ENCODE measurements around the gene PRPF6.
"Not testable (repeated sequence)": the region's sequence is repeated elsewhere in the genome, so short reads cannot be mapped to it uniquely, and the experiment has no call there.

Gene PRPF6

GRCh38 chr20:63945921-63946920 is 34.7 kb upstream of the PRPF6 start:
- no peak for DNase-seq

DNA sequence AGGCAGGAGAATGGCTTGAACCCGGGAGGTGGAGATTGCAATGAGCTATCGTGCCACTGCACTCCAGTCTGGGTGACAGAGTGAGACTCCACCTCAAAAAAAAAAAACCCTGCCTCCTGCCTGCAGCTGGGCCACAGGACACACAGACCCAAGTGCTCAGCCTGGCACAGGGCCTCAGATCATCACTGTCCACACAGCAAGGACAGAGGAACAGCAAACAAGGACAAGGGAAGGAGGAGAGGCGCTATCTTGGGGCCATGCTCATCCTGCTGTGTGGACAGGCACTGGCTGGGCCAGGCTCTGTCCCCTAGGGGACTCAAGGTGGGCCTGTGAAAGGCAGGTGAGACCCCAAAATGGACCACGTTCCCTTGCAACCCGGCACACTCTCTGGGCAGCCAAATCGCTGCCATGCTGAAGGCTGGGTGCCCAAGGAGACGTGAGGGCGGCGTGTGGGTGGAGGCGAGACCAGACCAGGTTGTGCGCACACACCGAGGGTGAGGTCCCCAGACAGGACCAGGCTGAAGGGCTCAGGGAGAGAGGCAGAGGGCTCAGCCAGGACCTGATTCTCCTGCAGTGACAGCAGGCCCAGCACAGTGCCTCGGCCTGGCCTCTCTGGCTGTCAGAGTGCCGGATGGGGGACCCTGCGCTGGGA is 33.8 kb upstream of the PRPF6 start:
- no peak for DNase-seq

DNA sequence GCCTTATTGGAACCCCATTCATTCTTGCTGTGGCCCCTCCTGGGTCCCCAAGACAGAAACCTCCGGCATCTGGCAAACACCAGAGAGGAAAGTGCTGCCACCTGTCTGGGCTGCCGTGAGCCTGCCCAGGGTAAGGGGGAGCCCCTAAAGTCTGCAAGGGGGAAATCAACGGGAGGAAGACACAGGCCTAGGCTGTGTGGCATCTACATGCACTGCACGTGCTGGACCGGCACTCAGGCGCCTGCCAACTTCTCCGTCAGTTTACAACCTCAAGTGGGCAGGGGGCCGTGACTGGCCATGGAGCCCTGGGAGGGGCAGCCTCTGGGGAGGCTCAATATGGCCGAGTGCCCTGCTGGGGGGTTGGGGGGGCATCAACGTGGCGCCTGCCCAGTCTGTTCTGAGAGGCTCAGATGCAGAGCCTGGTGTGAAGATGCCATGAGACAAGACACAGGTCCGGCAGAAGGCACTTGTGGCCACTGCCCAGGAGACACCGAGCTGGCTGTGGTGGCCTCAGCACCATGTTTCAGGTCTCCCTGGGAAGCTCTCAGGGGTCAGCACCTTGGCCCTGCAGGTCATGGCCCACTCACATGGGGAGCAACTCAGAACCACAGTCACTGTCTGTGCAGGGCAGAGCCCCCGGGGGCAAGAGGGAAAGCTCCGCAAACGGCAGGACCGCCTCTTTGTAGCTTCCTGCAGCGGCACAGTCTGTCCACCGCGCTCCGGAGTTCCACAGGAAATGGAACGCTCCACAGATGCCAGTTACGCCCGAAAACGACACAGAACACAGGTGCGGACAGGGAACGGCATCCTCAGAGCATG is 33.1 kb upstream of the PRPF6 start:
- DNase-seq: no peak

DNA sequence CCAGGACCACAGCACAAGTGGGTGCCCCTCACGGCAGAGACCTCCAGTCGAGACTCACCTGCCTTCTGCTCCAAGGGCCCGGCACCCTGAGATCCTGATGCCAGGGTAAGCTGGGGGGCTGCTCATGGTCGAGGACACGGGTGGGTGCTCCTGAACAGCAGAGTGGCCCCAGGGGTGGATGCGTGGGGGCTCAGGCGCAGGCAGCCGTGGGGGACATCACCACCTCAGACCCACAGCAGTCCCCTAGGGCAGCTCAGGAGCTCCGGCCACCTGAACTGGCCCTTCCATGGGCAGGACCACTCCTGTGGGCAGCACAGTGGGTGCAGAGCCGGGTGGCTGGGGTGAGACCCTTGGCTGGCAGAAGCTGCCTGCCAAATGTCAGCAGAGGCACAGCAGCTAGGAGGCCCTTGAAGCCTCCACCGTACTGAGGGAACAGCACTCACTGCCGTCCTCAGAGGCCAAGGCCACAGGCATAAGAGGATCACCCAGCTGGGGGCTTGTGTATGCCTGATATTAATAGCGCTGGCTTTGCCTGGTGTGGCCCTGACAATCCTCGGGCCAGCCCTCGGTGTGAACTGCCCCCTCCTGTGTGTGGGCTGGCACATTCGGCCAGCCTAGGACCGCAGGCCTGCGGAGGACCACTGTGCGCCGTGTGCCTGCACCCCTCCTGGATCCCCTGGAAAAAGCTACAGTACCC is 30.1 kb upstream of the PRPF6 start:
- no peak for DNase-seq

- no peak for DNase-seq
Measured at GRCh38 chr20:63951398-63952209, 29.3 kb upstream of the PRPF6 start.

DNA sequence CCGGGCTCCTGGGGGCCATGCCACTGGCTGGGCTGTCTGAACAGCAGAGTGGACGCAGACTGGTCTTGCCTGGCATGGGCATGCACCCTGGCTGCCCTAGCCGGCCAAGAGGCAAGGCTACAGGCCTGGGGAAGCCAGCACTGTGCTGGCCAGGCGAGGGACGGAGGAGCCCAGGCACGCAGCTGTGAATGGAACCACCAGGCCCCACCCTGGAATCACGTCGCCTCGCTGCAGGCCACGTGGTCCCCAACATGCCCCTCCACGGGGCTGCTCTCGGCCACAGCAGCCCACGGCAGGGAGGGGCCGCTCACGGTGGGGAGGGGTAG is 28.8 kb upstream of the PRPF6 start:
- DNase-seq: no peak

DNA sequence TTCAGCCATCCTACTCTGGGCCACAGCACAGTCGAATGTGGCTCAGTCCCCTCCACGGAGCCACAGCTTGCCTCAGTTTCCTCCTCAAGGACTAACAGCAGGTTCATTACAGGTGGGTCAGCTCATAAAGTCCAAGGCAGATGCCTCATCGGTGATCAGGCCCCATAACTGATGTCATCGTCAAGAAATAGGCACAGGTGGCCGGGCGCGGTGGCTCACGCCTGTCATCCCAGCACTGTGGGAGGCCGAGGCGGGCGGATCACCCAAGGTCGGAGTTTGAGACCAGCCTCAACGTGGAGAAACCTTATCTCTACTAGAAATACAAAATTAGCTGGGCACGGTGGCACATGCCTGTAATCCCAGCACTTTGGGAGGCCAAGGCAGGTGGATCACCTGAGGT is 28.2 kb upstream of the PRPF6 start:
- no peak for DNase-seq

- no peak for DNase-seq
Measured at GRCh38 chr20:63953764-63954429, 27.0 kb upstream of the PRPF6 start.

- no peak for DNase-seq
Measured at GRCh38 chr20:63955281-63955826, 25.6 kb upstream of the PRPF6 start.

DNA sequence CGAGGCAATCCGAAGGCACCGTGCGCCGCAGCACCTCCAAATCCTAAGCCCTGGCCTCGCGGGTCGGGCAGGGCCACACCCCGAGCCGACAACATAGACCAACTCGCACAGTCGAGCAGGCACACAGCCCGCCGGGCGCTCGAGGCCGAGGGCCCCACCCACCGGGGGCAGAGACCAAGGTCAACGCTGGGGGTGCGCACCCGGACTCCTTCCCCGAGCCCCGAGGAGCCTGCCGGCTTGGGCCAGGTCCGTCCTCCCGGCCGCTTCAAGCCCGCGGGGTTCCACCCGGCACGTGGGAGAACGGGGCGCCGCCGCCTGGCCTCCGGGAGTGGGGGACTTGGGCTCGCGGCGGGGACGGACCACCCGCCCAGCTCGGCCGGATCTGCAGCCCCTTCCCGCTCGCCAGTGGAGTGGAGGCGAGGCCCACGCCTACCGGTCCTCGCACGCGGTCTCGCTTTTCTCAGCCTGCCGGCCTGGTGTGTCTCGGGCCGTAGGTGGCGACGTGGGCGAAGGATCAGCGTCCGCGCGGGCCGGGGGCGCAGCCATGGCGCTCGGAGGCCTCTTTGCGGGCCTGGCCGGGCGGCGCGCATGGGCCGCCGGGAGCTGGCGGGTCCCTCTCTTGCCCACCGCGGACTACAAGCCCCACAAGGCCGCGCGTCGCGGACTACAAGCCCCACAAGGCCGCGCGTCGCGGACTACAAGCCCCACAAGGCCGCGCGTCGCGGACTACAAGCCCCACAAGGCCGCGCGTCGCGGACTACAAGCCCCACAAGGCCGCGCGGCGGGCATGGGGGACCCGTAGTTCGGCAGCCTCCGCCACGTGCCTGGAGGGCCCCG is 24.9 kb upstream of the PRPF6 start, which contains the start of gene UCKL1:
Gene UCKL1 (minus strand): TSS at position 590 of the 837 bp plus-strand sequence. CDS start 44 bp downstream, at position 546.
- no peak for DNase-seq

DNA sequence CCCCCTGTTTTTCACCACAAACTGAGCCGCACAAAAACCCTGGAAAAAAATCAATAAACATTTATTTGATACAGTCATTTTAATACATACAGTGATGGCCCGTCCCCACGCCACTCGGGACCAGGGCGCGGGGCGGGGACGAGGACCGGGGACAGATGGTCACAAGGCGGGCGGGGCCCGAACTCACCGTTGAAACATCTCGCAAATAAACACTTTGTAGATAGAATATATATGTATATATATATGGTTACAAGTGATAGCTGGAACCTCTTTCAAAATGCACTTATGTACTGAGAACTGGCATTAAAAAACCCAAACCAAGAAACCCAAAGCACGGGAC is 24.3 kb upstream of the PRPF6 start:
- DNase-seq: no peak

GRCh38 chr20:63957004-63957689 is 23.8 kb upstream of the PRPF6 start:
- no peak for DNase-seq

DNA sequence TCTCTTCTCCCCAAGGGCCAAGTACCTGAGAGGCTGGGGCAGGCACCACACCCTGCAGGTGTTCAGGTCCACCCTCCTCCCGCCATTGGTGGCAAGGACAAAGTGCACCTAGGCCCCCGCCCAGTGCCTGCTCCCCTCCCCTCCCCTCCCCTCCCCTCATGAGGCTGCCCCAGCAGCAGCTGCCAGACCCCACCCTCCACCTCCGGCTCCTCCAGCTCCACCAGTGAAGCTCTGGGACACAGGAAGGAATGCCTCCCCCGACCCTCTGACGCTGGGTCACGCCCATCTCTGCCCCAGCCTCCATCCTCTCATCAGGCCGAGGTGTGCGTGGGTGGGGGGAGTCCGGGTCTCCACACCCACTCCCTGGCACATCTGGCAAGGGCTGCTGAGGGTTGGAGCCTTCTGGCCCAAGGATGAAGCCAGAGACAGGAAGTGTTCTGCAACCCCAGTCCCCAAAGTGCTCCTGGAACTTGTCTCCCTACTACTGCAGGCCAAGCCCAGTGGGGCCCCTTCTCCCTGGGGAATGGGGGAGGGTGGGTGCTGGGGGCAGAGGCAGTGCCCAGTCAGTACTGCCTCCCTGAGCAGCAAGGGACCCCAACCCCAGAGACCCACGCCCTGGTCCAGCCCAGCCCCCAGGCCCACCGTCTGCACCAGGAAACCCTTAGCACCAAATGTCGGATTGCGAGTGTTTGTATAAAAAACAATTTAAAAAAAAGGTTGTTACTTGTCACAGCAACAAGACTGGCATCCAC is 23.1 kb upstream of the PRPF6 start:
- no peak for DNase-seq

- DNase-seq: no peak
Measured at GRCh38 chr20:63958471-63958870, 22.5 kb upstream of the PRPF6 start.

DNA sequence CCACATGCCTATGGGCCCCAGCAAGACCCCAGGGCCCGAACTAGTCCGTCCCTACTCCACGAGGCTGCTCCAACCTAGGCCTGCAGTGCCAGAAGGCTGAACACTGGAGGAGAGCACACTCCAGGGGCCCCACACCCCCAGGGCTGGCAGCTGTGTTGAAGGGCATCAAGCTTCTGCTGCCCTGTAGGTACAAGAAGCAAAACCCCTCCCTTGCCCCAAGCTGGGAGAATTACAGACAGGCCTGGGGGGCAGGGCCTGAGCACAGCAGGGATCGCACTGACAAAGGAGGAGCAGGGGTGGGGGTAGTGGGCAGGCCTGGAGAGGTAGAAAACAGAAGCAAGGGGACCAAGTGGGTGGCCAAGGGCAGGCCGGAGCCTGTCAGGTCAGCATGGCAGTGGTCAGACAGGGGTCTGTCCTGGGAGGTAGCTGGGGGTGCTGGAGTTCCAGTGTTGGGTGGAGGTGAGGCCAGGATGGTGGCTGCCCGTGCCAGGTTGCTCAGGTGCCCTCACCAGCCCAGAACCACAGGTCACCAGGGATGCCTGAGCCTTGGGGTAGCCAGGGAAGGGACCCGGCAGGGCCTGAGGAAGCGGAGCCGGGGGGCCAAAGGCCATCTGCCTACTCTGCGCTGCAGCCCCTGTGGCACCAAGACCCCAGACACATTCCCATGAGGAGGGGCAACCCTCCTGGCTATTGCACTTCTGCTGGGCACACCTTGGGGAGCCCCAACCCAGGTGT is 21.8 kb upstream of the PRPF6 start:
- no peak for DNase-seq

GRCh38 chr20:63959699-63960075 is 21.2 kb upstream of the PRPF6 start:
- DNase-seq: no peak

DNA sequence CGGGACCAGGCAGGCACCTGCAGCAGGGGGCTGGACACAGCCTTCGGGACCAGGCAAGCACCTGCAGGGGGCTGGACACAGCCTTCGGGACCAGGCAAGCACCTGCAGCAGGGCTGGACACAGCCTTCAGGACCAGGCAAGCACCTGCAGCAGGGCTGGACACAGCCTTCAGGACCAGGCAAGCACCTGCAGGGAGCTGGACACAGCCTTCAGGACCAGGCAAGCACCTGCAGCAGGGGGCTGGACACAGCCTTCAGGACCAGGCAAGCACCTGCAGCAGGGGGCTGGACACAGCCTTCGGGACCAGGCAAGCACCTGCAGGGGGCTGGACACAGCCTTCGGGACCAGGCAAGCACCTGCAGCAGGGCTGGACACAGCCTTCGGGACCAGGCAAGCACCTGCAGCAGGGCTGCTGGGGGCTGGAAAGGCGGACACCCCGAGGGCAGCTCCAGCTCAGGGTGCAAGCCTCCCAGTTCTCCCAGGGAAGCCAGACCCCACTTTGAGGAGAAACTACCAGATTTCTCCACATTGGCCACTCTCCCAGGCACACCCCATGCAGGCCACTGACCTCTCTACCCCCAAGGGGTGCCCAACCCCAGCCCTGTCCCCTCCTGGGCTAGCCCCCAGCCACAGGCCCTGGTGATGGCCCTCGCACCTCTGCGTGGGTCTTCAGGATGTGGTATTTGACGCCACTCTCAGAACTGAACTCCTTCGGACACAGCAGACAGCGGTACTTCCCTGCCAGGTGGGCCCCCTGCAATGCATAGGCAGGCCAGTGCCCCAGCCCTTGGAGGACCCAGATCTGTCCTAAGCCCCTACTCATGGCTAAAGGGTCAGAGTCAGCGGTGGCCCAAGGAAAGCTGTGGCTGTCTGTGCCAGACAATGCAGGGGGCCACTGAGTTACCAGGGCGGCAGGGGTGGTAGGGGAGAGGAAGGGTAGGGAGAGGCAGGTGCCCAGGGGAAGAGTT is 20.0 kb upstream of the PRPF6 start:
- DNase-seq: not testable (repeated sequence)
